ENCODE results near the gene COL25A1. TPM values are rescaled to one million over a fixed set of nuclear protein-coding genes. Genes with fewer than 3 reads are reported as not detected.
"Not testable (repeated sequence)": the region's sequence is repeated elsewhere in the genome, so short reads cannot be mapped to it uniquely, and the experiment has no call there.

The COL25A1 gene
- total RNA-seq, 1 donor from 2014 or later = 4.3 TPM

GRCh38 chr4:108988464-108989195 is 313.8 kb downstream of the COL25A1 start:
- TF ChIP-seq CTCF (IDR thresholded peaks at IDR 0.05; ENCODE audit: insufficient read depth, low read length, poor library complexity, severe bottlenecking) = no peak
- no peak overlapping the region for H3K4me3 ChIP-seq (ENCODE audit: low read depth, low read length)
- DNase-seq (ENCODE audit: low read depth) = no peak
- no peaks in the 10 kb centered on the region for H3K27me3 ChIP-seq (ENCODE audit: control insufficient read depth, insufficient read depth, low read length)
- H3K36me3 ChIP-seq (ENCODE audit: control insufficient read depth, insufficient read depth, low read length) = no peaks in the 10 kb centered on the region

GRCh38 chr4:108984495-108984894 is 318.0 kb downstream of the COL25A1 start:
- not testable (repeated sequence) for H3K27me3 ChIP-seq (ENCODE audit: control insufficient read depth, insufficient read depth, low read length); H3K36me3 ChIP-seq (ENCODE audit: control insufficient read depth, insufficient read depth, low read length); DNase-seq (ENCODE audit: low read depth); H3K4me3 ChIP-seq (ENCODE audit: low read depth, low read length)

- Histone ChIP-seq H3K36me3 (ENCODE audit: control insufficient read depth, insufficient read depth, low read length) (no peaks in the 10 kb centered on the region), H3K4me3 (ENCODE audit: low read depth, low read length) (no peak overlapping the region), H3K27me3 (ENCODE audit: control insufficient read depth, insufficient read depth, low read length) (no peaks in the 10 kb centered on the region)
- DNase-seq (ENCODE audit: low read depth) = no peak
- no peak for TF ChIP-seq CTCF (IDR thresholded peaks at IDR 0.05; ENCODE audit: insufficient read depth, low read length, poor library complexity, severe bottlenecking)
Measured at GRCh38 chr4:108982402-108983185, 319.9 kb downstream of the COL25A1 start.

GRCh38 chr4:108980455-108981239 is 321.8 kb downstream of the COL25A1 start:
- Histone ChIP-seq H3K36me3 (ENCODE audit: control insufficient read depth, insufficient read depth, low read length) (no peaks in the 10 kb centered on the region), H3K4me3 (ENCODE audit: low read depth, low read length) (no peak overlapping the region), H3K27me3 (ENCODE audit: control insufficient read depth, insufficient read depth, low read length) (no peaks in the 10 kb centered on the region)
- TF ChIP-seq CTCF (IDR thresholded peaks at IDR 0.05; ENCODE audit: insufficient read depth, low read length, poor library complexity, severe bottlenecking) = no peak
- no peak for DNase-seq (ENCODE audit: low read depth)

- no peaks in the 10 kb centered on the region for H3K27me3 ChIP-seq (ENCODE audit: control insufficient read depth, insufficient read depth, low read length)
- no peak for DNase-seq (ENCODE audit: low read depth)
Measured at GRCh38 chr4:108979759-108980158, 322.7 kb downstream of the COL25A1 start.

More at GRCh38 chr4:108979759-108980158, 322.7 kb downstream of the COL25A1 start:
- no peak for TF ChIP-seq CTCF (IDR thresholded peaks at IDR 0.05; ENCODE audit: insufficient read depth, low read length, poor library complexity, severe bottlenecking)
- Histone ChIP-seq H3K36me3 (ENCODE audit: control insufficient read depth, insufficient read depth, low read length) (no peaks in the 10 kb centered on the region), H3K4me3 (ENCODE audit: low read depth, low read length) (no peak overlapping the region)
